CD4-positive, alpha-beta T cell treated with Interleukin-17A for 1 hour (primary cell): ENCODE results near the gene MKLN1.
A peak's percentile ranks its signal among the peaks of the same experiment; 100 is the strongest.

Source experiments
- DNase-seq: peaks from one replicate; pipeline ENCODE4 v3.0.0-alpha.2; 2020

MKLN1 gene

GRCh38 chr7:131471250-131472004, 143.8 kb downstream of the MKLN1 start:
- DNase-seq: no peak

GRCh38 chr7:131476740-131477139, 149.1 kb downstream of the MKLN1 start:
- no peak for DNase-seq

- no peak for DNase-seq
These were observed 153.0 kb downstream of the MKLN1 start for GRCh38 chr7:131480384-131481315.

GRCh38 chr7:131482800-131483199, 155.1 kb downstream of the MKLN1 start:
- DNase-seq: no peak

- no peak for DNase-seq
These were observed 155.9 kb downstream of the MKLN1 start for GRCh38 chr7:131483586-131483985.

GRCh38 chr7:131486346-131486745, 158.7 kb downstream of the MKLN1 start:
- DNase-seq: no peak

GRCh38 chr7:131487217-131487616, 159.5 kb downstream of the MKLN1 start:
- no peak for DNase-seq

GRCh38 chr7:131488361-131488760, 160.7 kb downstream of the MKLN1 start:
- DNase-seq: no peak

GRCh38 chr7:131489196-131489595, 161.5 kb downstream of the MKLN1 start:
- no peak for DNase-seq

GRCh38 chr7:131489881-131490280, 162.2 kb downstream of the MKLN1 start:
- no peak for DNase-seq

GRCh38 chr7:131493081-131493480, 165.4 kb downstream of the MKLN1 start:
- no peak for DNase-seq

- DNase-seq: no peak
These were observed 165.9 kb downstream of the MKLN1 start for GRCh38 chr7:131493581-131493980.

- no peak for DNase-seq
These were observed 166.5 kb downstream of the MKLN1 start for GRCh38 chr7:131494182-131494581.

- no peak for DNase-seq
These were observed 168.2 kb downstream of the MKLN1 start for GRCh38 chr7:131495669-131496498.

- no peak for DNase-seq
These were observed 169.8 kb downstream of the MKLN1 start for GRCh38 chr7:131497454-131497853.

- no peak for DNase-seq
These were observed 170.7 kb downstream of the MKLN1 start for GRCh38 chr7:131498237-131498885.

- DNase-seq: no peak
These were observed 172.1 kb downstream of the MKLN1 start for GRCh38 chr7:131499801-131500200.

- DNase-seq: no peak
These were observed 172.7 kb downstream of the MKLN1 start for GRCh38 chr7:131500357-131500756.

GRCh38 chr7:131501422-131501821, 173.7 kb downstream of the MKLN1 start:
- DNase-seq: peak; percentile 57

GRCh38 chr7:131501930-131502685, 174.4 kb downstream of the MKLN1 start:
- DNase-seq: no peak

GRCh38 chr7:131502810-131503508, 175.3 kb downstream of the MKLN1 start:
- DNase-seq: no peak
